ENCODE measurements around the gene UGGT2. TPM values are rescaled to one million over a fixed set of nuclear protein-coding genes. Genes with fewer than 3 reads are reported as not detected.
"Not testable (repeated sequence)": the region's sequence is repeated elsewhere in the genome, so short reads cannot be mapped to it uniquely, and the experiment has no call there.

The UGGT2 gene
- total and polyA plus RNA-seq, 2 donors (not counting 1 experiment from before 2014, with no cell fraction given): 0.39 to 6.7 TPM

GRCh38 chr13:95771905-95772304, 281.3 kb downstream of the UGGT2 start:
- Histone ChIP-seq H4K20me1 (ENCODE audit: control insufficient read depth, insufficient read depth, low read length, poor library complexity, severe bottlenecking) (no peaks in the 10 kb centered on the region), H3K4me1 (ENCODE audit: control insufficient read depth in 2 of 2, insufficient read depth in 2 of 2, low read length in 2 of 2) (no peaks in the 10 kb centered on the region), H3K27ac (ENCODE audit: low read length in 2 of 2) (no peak overlapping the region), H3K79me2 (ENCODE audit: control insufficient read depth, insufficient read depth, low read length) (no peaks in the 10 kb centered on the region), H2AFZ (ENCODE audit: insufficient read depth, low read depth, low read length, poor library complexity, severe bottlenecking) (no peak overlapping the region), H3K4me3 (ENCODE audit: control extremely low read depth in 1 of 5, extremely low read depth in 1 of 5, insufficient read depth in 1 of 5, low read depth in 2 of 5, low read length in 4 of 5) (no peak overlapping the region), H3K9ac (ENCODE audit: low read length) (no peak overlapping the region), H3K36me3 (replicated peaks in 1 of 2; ENCODE audit: control extremely low read depth in 1 of 2, control insufficient read depth in 1 of 2, extremely low read depth in 1 of 2, insufficient read depth in 2 of 2, low read length in 1 of 2) (peaks cover 0 to 8% of the 10 kb centered on the region in 2 experiments), H3K9me3 (ENCODE audit: control extremely low read depth in 1 of 3, control insufficient read depth in 2 of 3, insufficient read depth in 1 of 3, low read length in 2 of 3) (no peaks in the 10 kb centered on the region), H3K4me2 (replicated peaks; ENCODE audit: low read depth, low read length, poor library complexity, severe bottlenecking) (no peak overlapping the region), H3K27me3 (replicated peaks in 1 of 4; ENCODE audit: control extremely low read depth in 1 of 4, control insufficient read depth in 3 of 4, insufficient read depth in 4 of 4, low read length in 3 of 4) (no peaks in the 10 kb centered on the region)
- Mint-ChIP-seq H3K9me3 (ENCODE audit: insufficient read depth) (no peaks in the 10 kb centered on the region), H3K27me3 (no peaks in the 10 kb centered on the region), H3K4me1 (no peaks in the 10 kb centered on the region), H3K4me3 (no peak overlapping the region), H3K27ac (no peak overlapping the region)
- ChIA-PET POLR2A (no interaction called here), CTCF (no interaction called here)
- ATAC-seq (ENCODE audit: low read depth) (no peak), DNase-seq (no peak)
- intact Hi-C loops (cut with micrococcal nuclease): no loop called here
- no peak for TF ChIP-seq EZH2 (IDR thresholded peaks at IDR 0.05; ENCODE audit: borderline replicate concordance, insufficient read depth, low read depth, low read length, poor library complexity, severe bottlenecking)
- TF ChIP-seq, protein P1, sequence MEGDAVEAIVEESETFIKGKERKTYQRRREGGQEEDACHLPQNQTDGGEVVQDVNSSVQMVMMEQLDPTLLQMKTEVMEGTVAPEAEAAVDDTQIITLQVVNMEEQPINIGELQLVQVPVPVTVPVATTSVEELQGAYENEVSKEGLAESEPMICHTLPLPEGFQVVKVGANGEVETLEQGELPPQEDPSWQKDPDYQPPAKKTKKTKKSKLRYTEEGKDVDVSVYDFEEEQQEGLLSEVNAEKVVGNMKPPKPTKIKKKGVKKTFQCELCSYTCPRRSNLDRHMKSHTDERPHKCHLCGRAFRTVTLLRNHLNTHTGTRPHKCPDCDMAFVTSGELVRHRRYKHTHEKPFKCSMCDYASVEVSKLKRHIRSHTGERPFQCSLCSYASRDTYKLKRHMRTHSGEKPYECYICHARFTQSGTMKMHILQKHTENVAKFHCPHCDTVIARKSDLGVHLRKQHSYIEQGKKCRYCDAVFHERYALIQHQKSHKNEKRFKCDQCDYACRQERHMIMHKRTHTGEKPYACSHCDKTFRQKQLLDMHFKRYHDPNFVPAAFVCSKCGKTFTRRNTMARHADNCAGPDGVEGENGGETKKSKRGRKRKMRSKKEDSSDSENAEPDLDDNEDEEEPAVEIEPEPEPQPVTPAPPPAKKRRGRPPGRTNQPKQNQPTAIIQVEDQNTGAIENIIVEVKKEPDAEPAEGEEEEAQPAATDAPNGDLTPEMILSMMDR (IDR thresholded peaks at IDR 0.05): no peak
- WGBS (ENCODE audit: insufficient coverage): no CpG with 5 or more reads among the region's 4 CpGs

GRCh38 chr13:95763601-95764000, 289.6 kb downstream of the UGGT2 start:
- no peak overlapping the region for H3K4me3 ChIP-seq (ENCODE audit: control extremely low read depth in 1 of 5, extremely low read depth in 1 of 5, insufficient read depth in 1 of 5, low read depth in 2 of 5, low read length in 4 of 5)
- H3K4me2 ChIP-seq (replicated peaks; ENCODE audit: low read depth, low read length, poor library complexity, severe bottlenecking): no peak overlapping the region
- no peak overlapping the region for H3K27ac ChIP-seq (ENCODE audit: low read length in 2 of 2)
- H3K4me3 Mint-ChIP-seq: no peak overlapping the region
- 100% methylated on average over 1 of the region's 4 CpGs for WGBS (ENCODE audit: insufficient coverage)
- H3K9ac ChIP-seq (ENCODE audit: low read length): no peak overlapping the region
- no peaks in the 10 kb centered on the region for H3K9me3 Mint-ChIP-seq (ENCODE audit: insufficient read depth)
- no peaks in the 10 kb centered on the region for H3K27me3 Mint-ChIP-seq
- H3K9me3 ChIP-seq (ENCODE audit: control extremely low read depth in 1 of 3, control insufficient read depth in 2 of 3, insufficient read depth in 1 of 3, low read length in 2 of 3): no peaks in the 10 kb centered on the region
- TF ChIP-seq EZH2 (IDR thresholded peaks at IDR 0.05; ENCODE audit: borderline replicate concordance, insufficient read depth, low read depth, low read length, poor library complexity, severe bottlenecking): no peak
- TF ChIP-seq, protein P1 (IDR thresholded peaks at IDR 0.05): no peak
- no peaks in the 10 kb centered on the region for H3K4me1 Mint-ChIP-seq
- ChIA-PET POLR2A (interaction anchor here (0.7 kb wide), 1 partner anchor 56 kb away, joined by 3 read pairs; no protein-coding TSS in a partner anchor), CTCF (interaction anchor here (1.5 kb wide), 1 partner anchor 140 kb away, joined by 3 read pairs; no protein-coding TSS in a partner anchor)
- no peaks in the 10 kb centered on the region for H3K79me2 ChIP-seq (ENCODE audit: control insufficient read depth, insufficient read depth, low read length)
- ATAC-seq (ENCODE audit: low read depth) (no peak), DNase-seq (no peak)
- H4K20me1 ChIP-seq (ENCODE audit: control insufficient read depth, insufficient read depth, low read length, poor library complexity, severe bottlenecking): no peaks in the 10 kb centered on the region
- no peaks in the 10 kb centered on the region for H3K4me1 ChIP-seq (ENCODE audit: control insufficient read depth in 2 of 2, insufficient read depth in 2 of 2, low read length in 2 of 2)
- no peaks in the 10 kb centered on the region for H3K27me3 ChIP-seq (replicated peaks in 1 of 4; ENCODE audit: control extremely low read depth in 1 of 4, control insufficient read depth in 3 of 4, insufficient read depth in 4 of 4, low read length in 3 of 4)
- peaks cover 0 to 12% of the 10 kb centered on the region in 2 experiments for H3K36me3 ChIP-seq (replicated peaks in 1 of 2; ENCODE audit: control extremely low read depth in 1 of 2, control insufficient read depth in 1 of 2, extremely low read depth in 1 of 2, insufficient read depth in 2 of 2, low read length in 1 of 2)
- intact Hi-C loops (cut with micrococcal nuclease): no loop called here
- no peak overlapping the region for H2AFZ ChIP-seq (ENCODE audit: insufficient read depth, low read depth, low read length, poor library complexity, severe bottlenecking)
- H3K27ac Mint-ChIP-seq: no peak overlapping the region

- H3K27me3 ChIP-seq (replicated peaks in 1 of 4; ENCODE audit: control extremely low read depth in 1 of 4, control insufficient read depth in 3 of 4, insufficient read depth in 4 of 4, low read length in 3 of 4); H3K79me2 ChIP-seq (ENCODE audit: control insufficient read depth, insufficient read depth, low read length); DNase-seq; intact Hi-C loops (cut with micrococcal nuclease); H4K20me1 ChIP-seq (ENCODE audit: control insufficient read depth, insufficient read depth, low read length, poor library complexity, severe bottlenecking); H2AFZ ChIP-seq (ENCODE audit: insufficient read depth, low read depth, low read length, poor library complexity, severe bottlenecking); H3K27ac ChIP-seq (ENCODE audit: low read length in 2 of 2); H3K27me3 Mint-ChIP-seq; ATAC-seq (ENCODE audit: low read depth); H3K9me3 Mint-ChIP-seq (ENCODE audit: insufficient read depth); H3K4me3 Mint-ChIP-seq; CTCF ChIA-PET; H3K4me2 ChIP-seq (replicated peaks; ENCODE audit: low read depth, low read length, poor library complexity, severe bottlenecking); H3K9me3 ChIP-seq (ENCODE audit: control extremely low read depth in 1 of 3, control insufficient read depth in 2 of 3, insufficient read depth in 1 of 3, low read length in 2 of 3); H3K27ac Mint-ChIP-seq; H3K4me1 Mint-ChIP-seq; H3K4me3 ChIP-seq (ENCODE audit: control extremely low read depth in 1 of 5, extremely low read depth in 1 of 5, insufficient read depth in 1 of 5, low read depth in 2 of 5, low read length in 4 of 5); H3K9ac ChIP-seq (ENCODE audit: low read length); POLR2A ChIA-PET; H3K4me1 ChIP-seq (ENCODE audit: control insufficient read depth in 2 of 2, insufficient read depth in 2 of 2, low read length in 2 of 2): not testable (repeated sequence)
- peaks cover 0 to 12% of the 10 kb centered on the region in 2 experiments for H3K36me3 ChIP-seq (replicated peaks in 1 of 2; ENCODE audit: control extremely low read depth in 1 of 2, control insufficient read depth in 1 of 2, extremely low read depth in 1 of 2, insufficient read depth in 2 of 2, low read length in 1 of 2)
- WGBS (ENCODE audit: insufficient coverage): no CpG with 5 or more reads among the region's 3 CpGs
Measured at GRCh38 chr13:95762626-95763025, 290.6 kb downstream of the UGGT2 start.
